Activated naive CD8-positive, alpha-beta T cell treated with anti-CD3 and anti-CD28 coated beads, Interleukin-2, amount 10 ng/mL, durations not matched to agents 7 days and 5 days (primary cell): ENCODE data around the gene TCIRG1. TPM values are rescaled to one million over a fixed set of nuclear protein-coding genes. Genes with fewer than 3 reads are reported as not detected.

ENCODE experiments used
- ATAC-seq: fragments of 150-1000 bp; cut with Tn5 transposase; one replicate; pipeline ENCODE4 v1.10.0; 2021; ENCODE audit warnings: low read depth, moderate library complexity
- POLR2A ChIA-PET: fragments of 350-600 bp; sonication (Branson Sonifier 250); formaldehyde crosslinking; loops from one replicate; lab custom pipeline; 2021; ENCODE audit warnings: antibody characterized with exemption; lab: Charles Lee
- DNase-seq: peaks from one replicate; pipeline ENCODE4 v3.0.0; 2021
- H3K27ac Mint-ChIP-seq: one replicate; pipeline ENCODE4 v1.8.0; 2022; ENCODE audit warnings: mild to moderate bottlenecking, mixed read lengths
- H3K27me3 Mint-ChIP-seq: one replicate; pipeline ENCODE4 v1.8.0; 2022; ENCODE audit warnings: mild to moderate bottlenecking, moderate library complexity, mixed read lengths
- H3K36me3 Mint-ChIP-seq: one replicate; pipeline ENCODE4 v1.8.0; 2021; ENCODE audit warnings: mild to moderate bottlenecking, mixed read lengths
- H3K4me1 Mint-ChIP-seq: one replicate; pipeline ENCODE4 v1.8.0; 2021; ENCODE audit warnings: mixed read lengths
- H3K4me3 Mint-ChIP-seq: one replicate; pipeline ENCODE4 v1.8.0; 2022; ENCODE audit warnings: mild to moderate bottlenecking, moderate library complexity, mixed read lengths
- H3K9me3 Mint-ChIP-seq: one replicate; pipeline ENCODE4 v1.8.0; 2021; ENCODE audit warnings: mixed read lengths
- total RNA-seq, 2 experiments: library from RNA; stranded (reverse); gene quantifications; one replicate each; pipeline ENCODE4 v1.2.3, GENCODE V29; 2021

The TCIRG1 gene
- total RNA-seq, 2 experiments from 2014 or later: 297 to 308 TPM

GRCh38 chr11:68016904-68017817 is 21.7 kb upstream of the TCIRG1 start:
- Mint-ChIP-seq H3K36me3 (no peaks in the 10 kb centered on the region), H3K9me3 (no peaks in the 10 kb centered on the region), H3K27ac (no peak overlapping the region), H3K27me3 (peaks cover 3% of the 10 kb centered on the region), H3K4me3 (no peak overlapping the region), H3K4me1 (no peaks in the 10 kb centered on the region)
- DNase-seq (no peak), ATAC-seq (no peak)
- POLR2A ChIA-PET: no interaction called here

DNA sequence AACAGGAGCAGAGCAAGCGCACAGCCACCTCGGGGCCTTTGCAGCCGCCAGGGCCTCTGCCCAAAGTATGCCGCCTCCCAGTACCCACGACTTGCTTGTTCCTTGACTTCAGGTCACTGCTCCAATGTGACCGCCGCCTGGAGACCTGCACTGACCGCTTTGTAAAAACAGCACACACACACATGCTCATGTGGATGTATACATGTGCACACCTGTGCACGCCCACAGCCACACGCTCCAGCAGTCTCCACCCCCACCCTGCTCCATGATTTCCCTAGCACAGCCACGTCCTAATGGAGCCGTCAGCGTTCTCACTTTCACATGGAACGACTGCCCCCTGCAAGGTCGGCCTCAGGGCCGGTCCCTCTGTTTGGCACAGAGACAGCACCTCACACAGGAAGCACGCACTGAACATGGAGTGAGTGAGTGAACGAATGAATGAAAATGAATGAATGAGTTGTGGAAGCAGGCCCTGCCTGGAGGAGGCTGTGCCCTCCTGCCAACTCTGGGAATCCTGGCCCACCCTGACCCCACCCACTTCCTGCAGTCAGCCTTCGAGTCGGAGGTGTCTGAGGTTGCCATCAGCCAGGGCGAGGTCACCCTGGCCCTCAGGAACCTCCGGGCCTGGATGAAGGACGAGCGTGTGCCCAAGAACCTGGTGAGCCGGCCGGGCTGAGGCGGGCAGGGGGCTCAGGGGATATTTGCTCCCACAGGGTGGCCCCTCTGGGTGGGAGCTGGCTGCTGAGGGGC is 20.7 kb upstream of the TCIRG1 start:
- no peak overlapping the region for H3K4me3 Mint-ChIP-seq
- no peaks in the 10 kb centered on the region for H3K4me1 Mint-ChIP-seq
- POLR2A ChIA-PET: no interaction called here
- H3K9me3 Mint-ChIP-seq: no peaks in the 10 kb centered on the region
- ATAC-seq (no peak), DNase-seq (no peak)
- peaks cover 3% of the 10 kb centered on the region for H3K27me3 Mint-ChIP-seq
- no peaks in the 10 kb centered on the region for H3K36me3 Mint-ChIP-seq
- H3K27ac Mint-ChIP-seq: no peak overlapping the region

DNA sequence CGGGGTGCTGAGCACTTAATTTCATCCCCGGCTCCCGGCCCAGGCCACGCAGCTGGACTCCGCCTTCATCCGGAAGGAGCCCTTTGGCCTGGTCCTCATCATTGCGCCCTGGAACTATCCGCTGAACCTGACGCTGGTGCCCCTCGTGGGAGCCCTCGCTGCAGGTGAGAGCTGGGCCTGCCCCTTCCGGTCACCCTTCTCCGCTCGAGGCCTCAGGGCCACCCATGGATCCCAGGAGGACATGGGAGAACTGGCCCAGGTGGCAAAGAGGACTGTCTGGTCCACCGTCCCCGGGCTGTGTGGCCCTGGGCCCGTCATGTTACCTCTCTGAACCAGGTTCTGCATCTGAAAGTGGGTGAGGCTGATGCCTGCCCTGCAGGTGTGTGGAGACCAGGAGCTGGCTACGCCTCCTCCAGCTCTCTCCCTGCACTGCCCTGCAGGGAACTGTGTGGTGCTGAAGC is 20.1 kb upstream of the TCIRG1 start:
- POLR2A ChIA-PET: no interaction called here
- Mint-ChIP-seq H3K4me1 (no peaks in the 10 kb centered on the region), H3K27me3 (peaks cover 3% of the 10 kb centered on the region), H3K9me3 (no peaks in the 10 kb centered on the region), H3K4me3 (no peak overlapping the region), H3K27ac (no peak overlapping the region), H3K36me3 (no peaks in the 10 kb centered on the region)
- DNase-seq (no peak), ATAC-seq (no peak)

- Mint-ChIP-seq H3K4me3 (no peak overlapping the region), H3K27ac (no peak overlapping the region), H3K36me3 (no peaks in the 10 kb centered on the region), H3K9me3 (no peaks in the 10 kb centered on the region), H3K27me3 (no peaks in the 10 kb centered on the region), H3K4me1 (no peaks in the 10 kb centered on the region)
- POLR2A ChIA-PET: no interaction called here
- ATAC-seq (no peak), DNase-seq (no peak)
Observed at GRCh38 chr11:68019486-68019885, 19.3 kb upstream of the TCIRG1 start.

DNA sequence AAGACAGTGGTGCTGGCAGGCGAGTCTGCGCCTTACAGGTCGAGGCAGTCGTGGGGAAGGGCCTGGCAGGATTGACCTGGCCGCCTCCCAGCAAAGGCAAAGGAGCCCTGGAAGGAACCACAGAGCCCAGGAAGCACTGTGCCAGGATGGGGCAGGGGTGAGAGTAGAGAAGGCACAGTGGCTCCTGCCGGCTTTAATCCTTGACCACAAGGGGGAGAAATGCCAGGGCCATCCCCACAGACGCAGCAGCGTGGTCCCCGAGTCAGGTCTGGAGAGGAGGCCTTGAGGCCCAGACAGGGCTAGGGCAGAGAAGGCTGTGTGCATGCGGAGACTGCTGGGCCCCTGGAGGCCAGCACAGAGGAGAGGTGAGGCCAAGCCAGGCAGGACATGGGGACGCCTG is 18.2 kb upstream of the TCIRG1 start:
- no peak overlapping the region for H3K27ac Mint-ChIP-seq
- no peaks in the 10 kb centered on the region for H3K27me3 Mint-ChIP-seq
- no peak overlapping the region for H3K4me3 Mint-ChIP-seq
- peaks cover 4% of the 10 kb centered on the region for H3K4me1 Mint-ChIP-seq
- H3K9me3 Mint-ChIP-seq: no peaks in the 10 kb centered on the region
- DNase-seq: no peak
- ATAC-seq: no peak
- POLR2A ChIA-PET: no interaction called here
- H3K36me3 Mint-ChIP-seq: no peaks in the 10 kb centered on the region

DNA sequence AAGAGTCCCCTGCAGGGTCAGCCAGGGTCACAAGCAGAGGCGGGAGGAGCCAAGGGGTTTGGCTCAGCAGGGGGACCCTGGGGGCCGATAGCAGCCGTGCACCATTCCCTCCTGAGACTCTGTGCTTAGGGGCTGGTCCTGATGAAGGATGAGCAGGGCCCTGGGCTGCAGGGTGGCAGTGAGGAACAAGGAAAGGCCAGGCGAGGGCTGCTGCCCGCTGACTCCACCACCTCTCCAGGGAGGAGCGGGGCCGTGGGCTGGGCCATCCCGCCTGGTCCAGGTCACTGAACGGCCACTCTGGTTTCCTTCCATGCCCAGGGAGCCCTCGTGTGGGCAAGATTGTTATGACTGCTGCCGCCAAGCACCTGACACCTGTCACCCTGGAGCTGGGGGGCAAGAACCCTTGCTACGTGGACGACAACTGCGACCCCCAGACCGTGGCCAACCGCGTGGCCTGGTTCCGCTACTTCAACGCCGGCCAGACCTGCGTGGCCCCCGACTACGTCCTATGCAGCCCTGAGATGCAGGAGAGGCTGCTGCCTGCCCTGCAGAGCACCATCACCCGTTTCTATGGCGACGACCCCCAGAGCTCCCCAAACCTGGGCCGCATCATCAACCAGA is 17.5 kb upstream of the TCIRG1 start:
- Mint-ChIP-seq H3K36me3 (no peaks in the 10 kb centered on the region), H3K27ac (no peak overlapping the region), H3K4me3 (no peak overlapping the region), H3K4me1 (peaks cover 7% of the 10 kb centered on the region), H3K9me3 (no peaks in the 10 kb centered on the region), H3K27me3 (no peaks in the 10 kb centered on the region)
- POLR2A ChIA-PET: no interaction called here
- no peak for ATAC-seq
- no peak for DNase-seq

GRCh38 chr11:68022531-68022930 is 16.3 kb upstream of the TCIRG1 start:
- Mint-ChIP-seq H3K27ac (no peak overlapping the region), H3K36me3 (peaks cover 1% of the 10 kb centered on the region), H3K4me1 (peaks cover 10% of the 10 kb centered on the region), H3K27me3 (no peaks in the 10 kb centered on the region), H3K4me3 (no peak overlapping the region), H3K9me3 (no peaks in the 10 kb centered on the region)
- ATAC-seq: no peak
- DNase-seq: no peak
- POLR2A ChIA-PET: no interaction called here

DNA sequence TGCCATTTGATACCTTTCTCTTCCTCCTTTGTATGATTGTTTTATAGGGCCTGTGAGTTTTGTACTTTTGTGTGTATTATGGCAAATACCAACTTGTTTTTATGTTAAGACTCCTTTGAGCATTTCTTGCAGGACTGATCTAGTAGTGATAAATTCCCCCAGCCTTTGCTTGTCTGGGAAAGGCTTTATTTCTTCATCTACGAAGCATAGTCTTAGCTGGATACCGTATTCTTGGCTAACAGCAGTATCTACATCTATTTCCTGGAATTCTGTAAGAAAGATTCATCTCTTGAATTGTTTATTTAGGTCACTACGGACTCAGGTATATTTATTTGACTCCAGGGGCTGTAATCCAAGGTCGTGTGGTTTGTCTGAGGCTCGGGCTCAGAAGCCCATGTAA is 14.3 kb upstream of the TCIRG1 start:
- Mint-ChIP-seq H3K4me3 (no peak overlapping the region), H3K27me3 (no peaks in the 10 kb centered on the region), H3K36me3 (peaks cover 1% of the 10 kb centered on the region), H3K27ac (no peak overlapping the region), H3K9me3 (no peaks in the 10 kb centered on the region), H3K4me1 (peaks cover 15% of the 10 kb centered on the region)
- POLR2A ChIA-PET: no interaction called here
- no peak for ATAC-seq
- DNase-seq: no peak

DNA sequence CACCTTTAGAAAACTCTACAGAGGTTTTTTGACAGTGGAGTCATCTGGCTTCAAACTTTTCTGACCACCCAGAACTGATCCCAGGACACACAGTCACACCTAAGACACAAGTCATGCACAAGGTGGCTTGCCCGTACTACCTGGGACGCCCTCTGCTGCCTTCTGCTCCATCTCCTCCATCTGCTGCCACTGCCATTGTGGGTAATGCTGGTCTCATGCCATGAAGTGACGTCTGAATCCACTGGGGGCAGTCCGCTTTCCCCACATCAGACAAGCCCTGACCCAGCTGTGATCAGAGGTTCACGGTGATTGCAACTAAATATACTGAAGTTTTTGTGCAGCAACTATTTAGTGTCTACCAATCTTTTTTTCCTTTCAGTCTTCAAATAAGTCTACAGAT is 13.8 kb upstream of the TCIRG1 start:
- Mint-ChIP-seq H3K27ac (no peak overlapping the region), H3K4me1 (peaks cover 16% of the 10 kb centered on the region), H3K4me3 (no peak overlapping the region), H3K36me3 (peaks cover 1% of the 10 kb centered on the region), H3K9me3 (no peaks in the 10 kb centered on the region), H3K27me3 (no peaks in the 10 kb centered on the region)
- POLR2A ChIA-PET: no interaction called here
- no peak for DNase-seq
- ATAC-seq: peak; percentile 20

GRCh38 chr11:68026391-68027105 is 12.3 kb upstream of the TCIRG1 start:
- no peak for ATAC-seq
- Mint-ChIP-seq H3K36me3 (peaks cover 2% of the 10 kb centered on the region), H3K27ac (peak overlapping the region; percentile 36), H3K9me3 (no peaks in the 10 kb centered on the region), H3K27me3 (no peaks in the 10 kb centered on the region), H3K4me1 (peaks cover 19% of the 10 kb centered on the region), H3K4me3 (no peak overlapping the region)
- DNase-seq: no peak
- POLR2A ChIA-PET: no interaction called here

GRCh38 chr11:68027667-68028066 is 11.2 kb upstream of the TCIRG1 start:
- H3K4me1 Mint-ChIP-seq: peaks cover 22% of the 10 kb centered on the region
- DNase-seq: no peak
- no peak for ATAC-seq
- H3K27me3 Mint-ChIP-seq: no peaks in the 10 kb centered on the region
- no peak overlapping the region for H3K27ac Mint-ChIP-seq
- H3K9me3 Mint-ChIP-seq: no peaks in the 10 kb centered on the region
- POLR2A ChIA-PET: no interaction called here
- peaks cover 4% of the 10 kb centered on the region for H3K36me3 Mint-ChIP-seq
- H3K4me3 Mint-ChIP-seq: no peak overlapping the region

- H3K27me3 Mint-ChIP-seq: no peaks in the 10 kb centered on the region
- H3K9me3 Mint-ChIP-seq: no peaks in the 10 kb centered on the region
- H3K27ac Mint-ChIP-seq: peak overlapping the region; percentile 98
- peak overlapping the region; percentile 97 for H3K4me3 Mint-ChIP-seq
- POLR2A ChIA-PET: interaction anchor here (0.7 to 0.8 kb wide), 2 partner anchors 8 to 544 kb away, joined by 3 read pairs; no protein-coding TSS in a partner anchor
- peaks cover 7% of the 10 kb centered on the region for H3K36me3 Mint-ChIP-seq
- ATAC-seq (no peak), DNase-seq (no peak)
- H3K4me1 Mint-ChIP-seq: peaks cover 22% of the 10 kb centered on the region
Observed at GRCh38 chr11:68028802-68029545, 9.9 kb upstream of the TCIRG1 start.
